GM18511 (cell line): ENCODE data around the gene TMEM213.

Experiments used
- ATAC-seq: cut with Tn5 transposase; IDR thresholded peaks from one replicate; pipeline ENCODE4 v1.9.1; 2021; ENCODE audit warnings: mild to moderate bottlenecking, moderate library complexity; ENCODE audit not compliant: unreplicated experiment

The TMEM213 gene

GRCh38 chr7:138797715-138798320 is at the start of gene TMEM213, which contains the start of gene ATP6V0A4:
Gene TMEM213 (plus strand): TSS chr7:138797994. CDS start chr7:138798105, 111 bp downstream.
Gene ATP6V0A4 (minus strand): TSS chr7:138798196. CDS start chr7:138771247, 26,949 bp downstream.
- no peak for ATAC-seq

GRCh38 chr7:138748666-138749065 is 49.1 kb upstream of the TMEM213 start:
- no peak for ATAC-seq

GRCh38 chr7:138749960-138750359 is 47.8 kb upstream of the TMEM213 start:
- ATAC-seq, result no peak

GRCh38 chr7:138750473-138750872 is 47.3 kb upstream of the TMEM213 start:
- no peak for ATAC-seq

GRCh38 chr7:138750901-138751464 is 46.8 kb upstream of the TMEM213 start:
- no peak for ATAC-seq

- ATAC-seq, result peak; percentile 93
These were observed 45.2 kb upstream of the TMEM213 start for GRCh38 chr7:138752518-138753149.

- ATAC-seq, result no peak
These were observed 44.7 kb upstream of the TMEM213 start for GRCh38 chr7:138753150-138753518.

- ATAC-seq, result no peak
These were observed 44.2 kb upstream of the TMEM213 start for GRCh38 chr7:138753610-138754009.

GRCh38 chr7:138755331-138755747 is 42.5 kb upstream of the TMEM213 start:
- no peak for ATAC-seq

GRCh38 chr7:138755842-138756590 is 41.8 kb upstream of the TMEM213 start:
- ATAC-seq, result no peak

- ATAC-seq, result no peak
These were observed 41.1 kb upstream of the TMEM213 start for GRCh38 chr7:138756591-138757242.

- ATAC-seq, result no peak
These were observed 29.6 kb upstream of the TMEM213 start for GRCh38 chr7:138768241-138768640.

GRCh38 chr7:138770904-138771303 is 26.9 kb upstream of the TMEM213 start:
- no peak for ATAC-seq

GRCh38 chr7:138773176-138773575 is 24.6 kb upstream of the TMEM213 start:
- ATAC-seq, result no peak

- no peak for ATAC-seq
These were observed 24.0 kb upstream of the TMEM213 start for GRCh38 chr7:138773817-138774216.

- no peak for ATAC-seq
These were observed 21.5 kb upstream of the TMEM213 start for GRCh38 chr7:138776166-138776833.

- no peak for ATAC-seq
These were observed 16.8 kb upstream of the TMEM213 start for GRCh38 chr7:138781004-138781403.

GRCh38 chr7:138784692-138785091 is 13.1 kb upstream of the TMEM213 start:
- ATAC-seq, result no peak

- ATAC-seq, result no peak
These were observed 12.0 kb upstream of the TMEM213 start for GRCh38 chr7:138785587-138786437.
